ENCODE results near the gene KHDC1L.
"Not testable (repeated sequence)": the region's sequence is repeated elsewhere in the genome, so short reads cannot be mapped to it uniquely, and the experiment has no call there.

KHDC1L gene

GRCh38 chr6:73225396-73225795, at the start of gene KHDC1L:
TSS of gene KHDC1L (minus strand) at chr6:73225496. CDS start at chr6:73225408, 88 bp downstream.
- no peak for DNase-seq (ENCODE audit: low read depth in 2 of 3, low spot score in 1 of 3)

- DNase-seq (ENCODE audit: low read depth in 2 of 3, low spot score in 1 of 3), result not testable (repeated sequence)
Observed at GRCh38 chr6:73269296-73269695, 44.0 kb upstream of the KHDC1L start.

GRCh38 chr6:73268896-73269295, 43.6 kb upstream of the KHDC1L start:
- DNase-seq (ENCODE audit: low read depth in 2 of 3, low spot score in 1 of 3), result not testable (repeated sequence)

- DNase-seq (ENCODE audit: low read depth in 2 of 3, low spot score in 1 of 3), result no peak
Observed at GRCh38 chr6:73264446-73264845, 39.1 kb upstream of the KHDC1L start.

GRCh38 chr6:73263570-73263909, 38.2 kb upstream of the KHDC1L start:
- DNase-seq (ENCODE audit: low read depth in 2 of 3, low spot score in 1 of 3), result no peak

GRCh38 chr6:73262671-73263569, 37.6 kb upstream of the KHDC1L start, which contains the start of gene KHDC1:
TSS of gene KHDC1 (minus strand) at chr6:73263196. CDS start at chr6:73242517, 20,679 bp downstream.
- peak; percentile 26 to 49 (median 33) for DNase-seq (ENCODE audit: low read depth in 2 of 3, low spot score in 1 of 3)

- no peak for DNase-seq (ENCODE audit: low read depth in 2 of 3, low spot score in 1 of 3)
Observed at GRCh38 chr6:73258721-73259120, 33.4 kb upstream of the KHDC1L start.

GRCh38 chr6:73254323-73254722, 29.0 kb upstream of the KHDC1L start:
- not testable (repeated sequence) for DNase-seq (ENCODE audit: low read depth in 2 of 3, low spot score in 1 of 3)

GRCh38 chr6:73252703-73253102, 27.4 kb upstream of the KHDC1L start:
- DNase-seq (ENCODE audit: low read depth in 2 of 3, low spot score in 1 of 3), result no peak

- DNase-seq (ENCODE audit: low read depth in 2 of 3, low spot score in 1 of 3), result no peak
Observed at GRCh38 chr6:73250016-73250415, 24.7 kb upstream of the KHDC1L start.

- no peak for DNase-seq (ENCODE audit: low read depth in 2 of 3, low spot score in 1 of 3)
Observed at GRCh38 chr6:73248192-73248903, 23.1 kb upstream of the KHDC1L start.

GRCh38 chr6:73242001-73242400, 16.7 kb upstream of the KHDC1L start:
- DNase-seq (ENCODE audit: low read depth in 2 of 3, low spot score in 1 of 3), result no peak

- DNase-seq (ENCODE audit: low read depth in 2 of 3, low spot score in 1 of 3), result no peak
Observed at GRCh38 chr6:73240730-73241129, 15.4 kb upstream of the KHDC1L start.

GRCh38 chr6:73236144-73236750, 11.0 kb upstream of the KHDC1L start:
- no peak for DNase-seq (ENCODE audit: low read depth in 2 of 3, low spot score in 1 of 3)

- no peak for DNase-seq (ENCODE audit: low read depth in 2 of 3, low spot score in 1 of 3)
Observed at GRCh38 chr6:73234733-73235132, 9.4 kb upstream of the KHDC1L start.

- not testable (repeated sequence) for DNase-seq (ENCODE audit: low read depth in 2 of 3, low spot score in 1 of 3)
Observed at GRCh38 chr6:73233971-73234370, 8.7 kb upstream of the KHDC1L start.

GRCh38 chr6:73233048-73233447, 7.8 kb upstream of the KHDC1L start:
- no peak for DNase-seq (ENCODE audit: low read depth in 2 of 3, low spot score in 1 of 3)

GRCh38 chr6:73231986-73232391, 6.7 kb upstream of the KHDC1L start:
- DNase-seq (ENCODE audit: low read depth in 2 of 3, low spot score in 1 of 3), result no peak

- DNase-seq (ENCODE audit: low read depth in 2 of 3, low spot score in 1 of 3), result no peak
Observed at GRCh38 chr6:73227606-73228255, 2.4 kb upstream of the KHDC1L start.

- no peak for DNase-seq (ENCODE audit: low read depth in 2 of 3, low spot score in 1 of 3)
Observed at GRCh38 chr6:73216859-73217258, 8.4 kb downstream of the KHDC1L start.

- no peak for DNase-seq (ENCODE audit: low read depth in 2 of 3, low spot score in 1 of 3)
Observed at GRCh38 chr6:73209117-73209516, 16.2 kb downstream of the KHDC1L start.

Data from stimulated activated CD4-positive, alpha-beta T cell treated with anti-CD3 and anti-CD28 coated beads, Interleukin-12 subunit alpha, Interleukin-12 subunit beta, amount 100 ng/mL, for 48 hours (primary cell).